Cortex of kidney (tissue), 1 donor: ENCODE measurements around the gene DMWD.

ENCODE experiments used
- DNase-seq: peaks from one replicate; lab custom pipeline; 2025; lab: John Stamatoyannopoulos, UW

DMWD gene

GRCh38 chr19:45785781-45786532, 6.7 kb downstream of the DMWD start:
- DNase-seq = no peak

- no peak for DNase-seq
Observed at GRCh38 chr19:45785097-45785496, 7.5 kb downstream of the DMWD start.

GRCh38 chr19:45784096-45784495, 8.5 kb downstream of the DMWD start:
- DNase-seq = no peak

GRCh38 chr19:45782820-45783785, 9.5 kb downstream of the DMWD start:
- DNase-seq = no peak

GRCh38 chr19:45782162-45782691, 10.4 kb downstream of the DMWD start, which contains the start of gene DMPK:
DMPK (minus strand) TSS chr19:45782490; CDS start chr19:45782352, 138 bp downstream.
- DNase-seq = no peak

GRCh38 chr19:45781214-45782161, 11.2 kb downstream of the DMWD start:
- DNase-seq = no peak

GRCh38 chr19:45780448-45781213, 12.0 kb downstream of the DMWD start:
- DNase-seq = no peak

- no peak for DNase-seq
Observed at GRCh38 chr19:45780146-45780447, 12.5 kb downstream of the DMWD start.

- no peak for DNase-seq
Observed at GRCh38 chr19:45779231-45780145, 13.2 kb downstream of the DMWD start.

GRCh38 chr19:45778010-45778661, 14.5 kb downstream of the DMWD start:
- no peak for DNase-seq

- no peak for DNase-seq
Observed at GRCh38 chr19:45777395-45777961, 15.2 kb downstream of the DMWD start.

GRCh38 chr19:45774765-45775164, 17.9 kb downstream of the DMWD start:
- DNase-seq = no peak

- DNase-seq = no peak
Observed at GRCh38 chr19:45773384-45773783, 19.3 kb downstream of the DMWD start.

GRCh38 chr19:45772912-45773311, 19.7 kb downstream of the DMWD start:
- no peak for DNase-seq

- no peak for DNase-seq
Observed at GRCh38 chr19:45772130-45772840, 20.4 kb downstream of the DMWD start.

GRCh38 chr19:45771311-45771933, 21.2 kb downstream of the DMWD start:
- no peak for DNase-seq

- DNase-seq = peak; percentile 70
Observed at GRCh38 chr19:45770192-45771101, 22.2 kb downstream of the DMWD start.
